Retinal pigment epithelial cell (primary cell): Measurements from ENCODE around the gene PRRG3.
"Not testable (repeated sequence)": the region's sequence is repeated elsewhere in the genome, so short reads cannot be mapped to it uniquely, and the experiment has no call there.

Experiments used
- DNase-seq: peaks from one replicate; pipeline ENCODE4 v3.0.0-alpha.2; 2010; ENCODE audit warnings: low read depth
- H3K4me3 ChIP-seq: 2 replicates; pipeline ENCODE4 v1.5.1; 2011; ENCODE audit warnings: mild to moderate bottlenecking, low read length, control low read depth, moderate library complexity
- TF ChIP-seq, protein P1 (sequence below): conservative IDR thresholded peaks from 2 replicates; pipeline ENCODE4 v1.5.1; 2011; ENCODE audit warnings: low read depth, low read length, control low read depth, inconsistent platforms

PRRG3 gene

DNA sequence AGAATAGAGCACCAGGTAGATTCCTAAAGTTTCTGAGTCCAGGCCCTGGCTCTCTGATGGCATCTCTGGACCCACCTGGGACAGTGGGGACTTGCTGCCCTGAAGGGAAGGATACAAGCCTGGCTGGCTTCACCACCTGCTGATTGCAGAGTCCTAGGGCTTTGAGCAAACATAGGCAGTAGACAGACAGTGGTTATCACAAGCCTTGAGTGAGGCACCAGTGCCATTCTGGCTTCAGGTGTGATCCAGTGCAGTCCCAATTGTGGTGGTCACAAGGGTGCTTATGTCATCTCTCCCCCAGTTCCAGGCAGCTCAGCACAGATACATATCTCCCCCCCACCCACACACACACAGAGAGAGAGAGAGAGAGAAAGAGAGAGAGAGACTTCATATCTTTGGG lies 6.6 kb upstream of the PRRG3 start:
- no peak overlapping the region for H3K4me3 ChIP-seq
- DNase-seq: no peak
- TF ChIP-seq, protein P1, sequence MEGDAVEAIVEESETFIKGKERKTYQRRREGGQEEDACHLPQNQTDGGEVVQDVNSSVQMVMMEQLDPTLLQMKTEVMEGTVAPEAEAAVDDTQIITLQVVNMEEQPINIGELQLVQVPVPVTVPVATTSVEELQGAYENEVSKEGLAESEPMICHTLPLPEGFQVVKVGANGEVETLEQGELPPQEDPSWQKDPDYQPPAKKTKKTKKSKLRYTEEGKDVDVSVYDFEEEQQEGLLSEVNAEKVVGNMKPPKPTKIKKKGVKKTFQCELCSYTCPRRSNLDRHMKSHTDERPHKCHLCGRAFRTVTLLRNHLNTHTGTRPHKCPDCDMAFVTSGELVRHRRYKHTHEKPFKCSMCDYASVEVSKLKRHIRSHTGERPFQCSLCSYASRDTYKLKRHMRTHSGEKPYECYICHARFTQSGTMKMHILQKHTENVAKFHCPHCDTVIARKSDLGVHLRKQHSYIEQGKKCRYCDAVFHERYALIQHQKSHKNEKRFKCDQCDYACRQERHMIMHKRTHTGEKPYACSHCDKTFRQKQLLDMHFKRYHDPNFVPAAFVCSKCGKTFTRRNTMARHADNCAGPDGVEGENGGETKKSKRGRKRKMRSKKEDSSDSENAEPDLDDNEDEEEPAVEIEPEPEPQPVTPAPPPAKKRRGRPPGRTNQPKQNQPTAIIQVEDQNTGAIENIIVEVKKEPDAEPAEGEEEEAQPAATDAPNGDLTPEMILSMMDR: no peak

DNA sequence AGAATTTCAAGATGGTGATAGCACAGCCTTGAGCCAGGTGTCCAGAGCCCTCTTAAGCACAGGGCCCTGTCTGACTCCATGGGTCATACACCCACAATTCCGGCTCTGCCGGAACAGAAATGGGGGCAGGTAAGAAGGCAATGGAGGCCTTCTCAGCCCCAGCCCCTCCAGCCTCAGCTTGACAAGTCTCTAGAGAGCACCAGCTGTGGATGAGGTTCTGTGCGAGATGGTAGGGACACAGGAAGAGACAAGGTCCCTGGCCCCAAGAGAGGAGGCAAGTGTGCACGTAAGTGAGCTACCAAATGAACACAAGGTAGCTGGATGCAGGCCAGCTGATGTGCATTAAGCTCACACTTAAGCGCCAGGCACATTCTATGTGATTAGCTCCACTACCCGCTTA lies 2.4 kb upstream of the PRRG3 start:
- TF ChIP-seq, protein P1: no peak
- DNase-seq: no peak

DNA sequence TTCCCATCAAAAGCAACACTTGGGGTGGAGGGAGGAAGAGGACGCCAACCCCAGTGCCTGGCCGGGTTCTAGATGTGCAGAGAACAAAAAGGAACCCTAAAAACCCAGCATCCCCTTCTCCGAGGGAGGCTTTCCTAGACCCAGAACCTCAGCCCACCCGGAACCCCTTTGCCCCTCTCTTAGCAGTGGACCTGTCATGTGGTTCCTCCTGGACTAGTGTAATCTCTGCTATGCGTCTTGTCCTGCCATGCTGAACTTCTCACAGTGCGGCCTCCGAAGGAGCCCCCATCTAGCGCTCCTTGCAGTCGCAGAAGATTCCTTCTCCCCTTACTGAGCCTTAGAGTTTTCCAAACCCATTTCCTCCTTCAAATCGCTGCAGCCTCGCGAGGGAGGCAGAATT lies 1.1 kb upstream of the PRRG3 start:
- TF ChIP-seq, protein P1: no peak
- H3K4me3 ChIP-seq: no peak overlapping the region
- DNase-seq: no peak

More for the DNA sequence above, 2.4 kb upstream of the PRRG3 start:
- H3K4me3 ChIP-seq: no peak overlapping the region

DNA sequence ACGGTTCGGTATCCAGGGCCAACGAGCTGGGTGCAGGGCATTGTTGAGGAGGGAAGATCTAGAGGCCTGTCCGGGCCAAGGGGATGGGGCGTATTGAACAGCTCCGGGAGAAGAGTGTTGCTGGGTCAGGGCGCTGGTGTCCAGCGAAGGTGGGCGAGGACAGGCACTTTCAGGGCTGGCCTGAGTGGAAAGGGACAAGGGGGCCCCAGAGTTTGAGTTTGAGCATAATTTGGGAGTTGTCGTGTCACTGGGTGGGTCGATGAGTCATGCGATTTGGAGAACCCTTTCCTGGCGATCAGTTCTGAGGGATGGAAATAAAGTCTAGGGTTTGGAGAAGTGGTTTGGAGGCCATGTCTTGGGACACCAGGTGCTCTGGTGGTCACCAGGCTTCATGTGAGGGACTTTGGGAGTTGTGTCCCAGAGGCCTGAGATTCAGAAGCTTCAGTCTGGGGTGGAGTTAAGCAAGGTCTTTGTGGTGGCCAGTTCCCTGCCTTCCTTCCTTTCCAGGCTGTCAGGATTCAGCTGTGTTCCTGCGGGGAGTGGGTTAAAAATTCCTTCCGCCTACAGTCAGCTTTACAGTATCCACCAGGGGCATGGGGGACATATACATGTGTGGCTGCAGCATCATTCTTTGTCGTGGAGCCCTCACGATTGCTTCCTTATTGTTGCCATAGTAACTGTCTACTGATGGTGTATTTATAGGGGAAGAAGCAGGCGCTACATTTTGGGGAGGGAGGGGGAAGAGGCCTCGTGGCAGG lies 504 bp downstream of the PRRG3 start:
- H3K4me3 ChIP-seq: no peak overlapping the region
- no peak for DNase-seq
- TF ChIP-seq, protein P1: no peak

DNA sequence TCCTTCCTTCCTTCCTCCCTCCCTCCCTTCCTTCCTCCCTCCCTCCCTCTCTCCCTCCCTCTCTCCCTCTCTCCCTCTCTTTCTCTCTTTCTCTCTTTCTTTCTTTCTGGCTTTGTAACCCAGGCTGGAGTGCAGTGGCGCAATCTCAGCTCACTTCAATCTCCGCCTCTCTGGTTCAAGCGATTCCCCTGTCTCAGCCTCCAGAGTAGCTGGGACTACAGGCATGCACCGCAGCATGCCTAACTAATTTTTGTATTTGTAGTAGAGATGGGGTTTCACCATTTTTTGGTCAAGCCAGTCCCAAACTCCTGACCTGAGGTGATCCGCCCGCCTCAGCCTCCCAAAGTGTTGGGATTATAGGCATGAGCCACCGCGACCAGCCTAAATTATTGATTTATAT lies 1.8 kb downstream of the PRRG3 start:
- DNase-seq, H3K4me3 ChIP-seq: not testable (repeated sequence)

DNA sequence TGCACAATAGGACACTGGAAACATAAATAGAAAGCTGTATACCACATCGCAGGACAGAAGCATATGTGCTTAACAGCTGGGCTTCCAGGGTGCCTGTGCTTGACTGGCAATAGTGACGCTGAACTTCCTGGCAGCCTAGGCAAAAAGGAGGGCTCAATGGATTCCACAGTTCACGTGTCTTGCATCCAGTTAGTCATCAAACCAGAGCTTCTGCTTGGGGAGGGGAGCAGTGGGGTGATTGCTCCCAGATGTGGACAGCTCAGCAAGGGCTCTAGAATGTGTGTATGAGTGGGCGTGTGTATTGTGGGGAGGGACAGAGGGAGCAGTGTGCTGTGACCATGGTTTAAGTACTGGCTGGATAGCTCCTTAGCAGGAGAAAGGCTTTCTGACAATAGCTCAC lies 2.3 kb downstream of the PRRG3 start:
- no peak for DNase-seq
- H3K4me3 ChIP-seq: no peak overlapping the region
- TF ChIP-seq, protein P1: no peak

DNA sequence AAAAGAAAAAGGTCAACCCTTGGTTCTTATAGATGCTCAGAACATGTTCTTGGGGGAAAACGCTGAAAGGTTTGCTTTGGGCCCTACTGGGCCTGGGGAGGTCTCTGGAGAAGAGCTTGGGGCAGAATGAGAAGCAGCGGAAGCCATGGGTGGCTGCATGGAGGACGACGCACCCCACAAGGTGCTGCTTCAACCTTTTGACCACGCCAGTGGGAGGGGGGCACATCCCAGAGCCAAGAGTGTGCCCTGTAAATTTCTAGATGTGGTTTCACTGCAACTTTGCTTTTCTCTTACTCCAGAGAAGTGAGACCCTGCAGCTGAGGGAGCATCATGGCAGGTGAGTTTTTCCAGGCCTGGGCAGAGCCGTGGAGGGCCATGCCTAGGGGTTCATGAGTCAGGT lies 3.2 kb downstream of the PRRG3 start:
- DNase-seq: no peak
- TF ChIP-seq, protein P1: no peak

More for the DNA sequence above, 3.2 kb downstream of the PRRG3 start:
- no peak overlapping the region for H3K4me3 ChIP-seq
